ENCODE data around the gene SIRPD.
"Not testable (repeated sequence)": the region's sequence is repeated elsewhere in the genome, so short reads cannot be mapped to it uniquely, and the experiment has no call there.

SIRPD gene

GRCh38 chr20:1536893-1537730, 20.4 kb downstream of the SIRPD start:
- no peak for DNase-seq

- DNase-seq: no peak
Measured at GRCh38 chr20:1535420-1536175, 21.9 kb downstream of the SIRPD start.

DNA sequence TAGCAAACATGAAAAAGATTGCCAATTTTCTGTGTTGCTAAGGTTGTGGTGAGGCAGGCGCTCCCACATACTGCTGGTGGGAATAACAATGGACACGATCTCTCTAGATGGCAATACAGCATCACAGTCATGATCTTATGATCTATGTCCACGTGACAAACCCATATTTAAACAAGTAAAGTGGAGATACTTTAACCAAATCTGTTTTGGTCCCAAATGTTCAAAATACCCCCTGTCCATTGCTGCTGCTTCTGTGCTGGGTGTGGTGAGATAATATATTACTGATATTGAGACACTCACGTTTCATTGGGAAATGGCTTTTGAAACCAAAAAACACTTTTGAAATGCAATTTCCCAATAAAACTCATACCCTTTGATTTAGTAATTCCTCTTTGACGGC, 23.0 kb downstream of the SIRPD start:
- DNase-seq: no peak

DNA sequence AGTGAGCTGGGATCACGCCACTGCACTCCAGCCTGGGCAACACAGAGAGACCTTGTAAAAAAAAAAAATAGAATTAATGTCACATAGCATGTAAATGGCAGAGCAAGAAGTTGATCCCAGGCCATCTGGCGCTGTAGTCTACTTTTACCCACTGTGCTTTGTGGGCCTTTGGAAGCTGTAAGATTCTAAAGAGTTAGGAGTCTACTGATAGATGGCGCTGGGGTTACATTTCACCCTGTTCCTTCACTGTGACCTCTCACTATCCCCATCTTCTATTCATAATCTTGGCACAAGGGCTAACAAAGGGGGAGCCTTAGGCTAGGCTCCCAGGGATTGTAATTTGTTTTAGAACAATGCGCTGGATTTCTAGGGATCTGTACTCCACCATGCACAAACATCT, 24.4 kb downstream of the SIRPD start:
- DNase-seq: peak; percentile 3

- DNase-seq: no peak
Measured at GRCh38 chr20:1528811-1529210, 28.7 kb downstream of the SIRPD start.

- DNase-seq: no peak
Measured at GRCh38 chr20:1527923-1528322, 29.6 kb downstream of the SIRPD start.

GRCh38 chr20:1526896-1527295, 30.6 kb downstream of the SIRPD start:
- DNase-seq: no peak

DNA sequence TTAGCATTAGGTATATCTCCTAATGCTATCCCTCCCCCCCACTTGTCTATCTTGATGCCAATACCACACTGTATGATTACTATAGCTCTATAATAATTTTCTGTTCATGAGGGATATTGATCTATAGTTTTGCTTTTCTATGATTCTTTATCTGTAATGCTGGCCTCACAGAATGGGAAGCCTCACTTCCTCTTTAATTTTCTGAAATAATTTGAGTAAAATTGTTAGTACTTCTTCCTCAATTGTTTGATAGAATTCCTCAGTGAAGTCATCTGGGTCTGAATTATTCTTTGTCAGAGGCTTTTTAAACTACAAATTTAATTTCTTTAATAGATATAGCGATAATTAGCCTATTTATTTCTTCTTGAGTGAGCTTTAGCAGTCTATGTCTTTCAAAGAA, 31.2 kb downstream of the SIRPD start:
- DNase-seq: no peak

GRCh38 chr20:1524004-1524403, 33.5 kb downstream of the SIRPD start:
- no peak for DNase-seq

DNA sequence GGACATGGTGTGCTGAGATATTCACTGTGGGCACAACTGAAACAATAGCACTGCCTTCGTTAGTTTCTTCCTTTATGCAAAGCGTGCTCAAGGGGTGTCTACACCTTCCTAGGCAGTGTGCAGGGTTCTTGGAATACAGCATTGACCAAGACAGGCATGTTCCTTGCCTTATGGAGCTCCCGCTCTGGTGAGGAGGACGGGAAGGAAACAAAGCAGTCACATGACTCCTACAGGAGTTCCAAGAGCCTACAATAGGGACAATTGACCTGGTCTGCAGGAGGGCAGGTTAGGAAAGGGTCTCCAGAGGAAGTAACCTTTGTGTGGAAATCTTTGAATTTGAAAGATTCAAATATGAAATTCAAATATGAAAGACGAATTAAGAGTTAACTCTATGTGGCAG, 40.5 kb downstream of the SIRPD start:
- DNase-seq: no peak

GRCh38 chr20:1513801-1514200, 43.7 kb downstream of the SIRPD start:
- DNase-seq: no peak

GRCh38 chr20:1509237-1509636, 48.3 kb downstream of the SIRPD start:
- DNase-seq: peak; percentile 54

DNA sequence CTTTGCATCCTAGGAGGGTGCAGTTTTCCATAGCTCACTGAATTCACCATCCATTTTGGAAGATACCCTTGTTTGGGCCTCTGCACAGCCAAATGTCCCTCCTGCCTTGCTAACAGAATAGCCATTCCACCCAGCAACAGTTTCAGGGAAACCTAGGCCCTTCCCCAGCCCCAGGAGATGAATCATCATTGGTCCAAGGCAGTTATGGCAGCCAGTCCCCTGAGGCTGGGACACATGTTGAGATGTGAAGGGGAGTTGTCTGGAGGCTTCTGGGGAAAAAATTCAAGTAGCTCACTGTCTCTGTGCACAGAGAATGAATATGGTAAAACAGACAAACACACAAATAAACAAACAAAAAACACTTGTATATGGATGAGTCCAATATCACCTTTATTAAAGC, 48.9 kb downstream of the SIRPD start:
- DNase-seq: no peak

DNA sequence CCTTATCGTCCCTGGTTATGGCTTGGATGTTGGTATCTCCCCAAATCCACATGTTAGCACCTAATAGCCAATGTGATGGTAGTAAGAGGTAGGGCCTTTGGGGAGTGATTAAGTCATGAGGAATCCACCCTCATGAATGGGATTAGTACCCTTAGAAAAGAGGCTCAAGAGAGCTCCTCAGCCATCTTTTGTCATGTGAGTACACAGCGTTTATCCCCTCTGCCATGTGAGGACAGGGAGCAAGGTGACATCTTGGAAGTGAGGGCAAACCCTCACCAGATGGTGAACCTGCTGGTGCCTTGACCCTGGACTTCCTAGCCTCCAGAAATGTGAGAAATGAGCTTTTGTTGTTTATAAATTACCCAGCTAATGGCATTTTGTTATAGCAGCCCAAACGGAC, 50.2 kb downstream of the SIRPD start:
- no peak for DNase-seq

DNA sequence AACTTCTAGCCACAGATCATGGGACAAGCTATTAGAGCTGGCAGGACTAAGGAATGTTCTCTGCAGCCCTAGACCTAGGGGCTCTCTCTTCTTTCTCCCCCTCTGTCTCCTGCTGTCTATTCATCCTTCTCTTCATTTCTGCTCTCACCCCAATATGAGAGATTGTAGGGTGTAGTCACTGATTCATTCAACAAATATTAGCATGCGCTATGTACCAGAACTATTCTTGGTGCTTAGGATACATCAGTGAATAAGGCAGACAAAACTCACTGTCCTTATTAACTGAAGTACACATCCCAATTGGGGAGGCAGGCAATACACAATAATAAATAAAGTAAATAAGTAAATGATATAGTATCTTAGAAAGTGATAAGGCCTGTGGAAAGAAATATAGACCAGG, 51.6 kb downstream of the SIRPD start:
- no peak for DNase-seq

GRCh38 chr20:1505361-1505760, 52.1 kb downstream of the SIRPD start:
- DNase-seq: no peak

GRCh38 chr20:1503564-1504227, 53.8 kb downstream of the SIRPD start:
- DNase-seq: peak; percentile 80

DNA sequence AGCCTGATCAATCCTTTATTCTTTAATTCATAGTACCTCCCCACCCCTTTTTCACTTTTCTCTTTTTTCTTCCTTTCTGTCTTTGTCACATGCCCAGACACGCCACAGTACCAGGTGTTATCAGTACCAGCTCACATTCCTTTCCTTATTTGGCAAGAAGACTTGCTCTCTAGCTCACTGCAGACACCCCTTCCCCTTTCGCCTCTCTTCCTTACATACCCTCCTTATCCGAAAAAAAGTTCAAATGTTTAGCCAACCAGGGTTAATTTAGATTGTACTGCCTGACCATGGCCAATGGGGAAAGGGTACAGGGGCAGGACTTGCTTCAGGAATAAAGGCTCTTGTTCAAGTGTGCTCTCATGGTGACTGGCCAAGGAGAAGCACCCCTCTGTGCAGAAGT, 57.0 kb downstream of the SIRPD start:
- no peak for DNase-seq

DNA sequence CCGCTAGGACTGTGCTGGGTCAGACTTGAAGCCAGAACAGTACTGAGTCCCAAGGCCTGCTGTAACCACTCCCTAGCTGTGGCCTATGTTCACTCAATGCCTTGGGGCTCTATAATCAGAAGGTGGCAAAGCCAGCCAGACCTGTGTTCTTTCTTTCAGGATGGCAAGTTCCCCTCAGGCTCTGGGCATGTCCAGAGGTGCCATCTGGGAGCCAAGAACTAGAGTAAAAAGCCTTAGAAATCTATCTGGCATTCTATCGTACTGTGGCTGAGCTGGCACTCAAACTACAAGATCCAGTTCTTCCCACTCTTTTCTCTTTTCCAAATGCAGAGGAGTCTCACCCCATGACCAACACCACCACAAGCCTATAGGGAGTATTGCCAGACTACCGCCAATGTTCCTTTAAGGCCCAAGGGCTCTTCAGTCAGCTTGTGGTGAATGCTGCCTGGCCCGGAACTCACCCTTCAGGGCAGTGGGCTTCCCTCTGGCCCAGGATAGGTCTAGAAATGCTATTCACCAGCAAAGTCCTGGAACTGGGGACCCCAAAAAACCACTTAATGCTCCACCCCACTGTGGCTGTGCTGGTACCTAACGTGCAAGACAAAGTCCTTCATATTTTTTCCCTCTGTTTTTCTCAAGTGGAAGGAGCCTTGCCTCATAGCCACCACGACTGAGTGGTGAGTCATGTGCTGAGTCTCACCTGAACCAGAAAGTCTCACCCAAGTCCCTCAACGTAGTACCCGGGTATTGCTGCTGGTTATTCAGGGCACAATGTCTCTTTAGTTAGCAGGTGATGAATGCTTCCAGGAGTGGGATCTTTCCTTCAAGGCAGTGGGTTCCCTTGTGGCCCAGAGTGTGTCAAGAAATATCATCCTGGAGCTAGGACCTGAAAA, 57.7 kb downstream of the SIRPD start:
- no peak for DNase-seq

- not testable (repeated sequence) for DNase-seq
Measured at GRCh38 chr20:1497371-1497770, 60.1 kb downstream of the SIRPD start.

- no peak for DNase-seq
Measured at GRCh38 chr20:1496930-1497329, 60.6 kb downstream of the SIRPD start.

DNA sequence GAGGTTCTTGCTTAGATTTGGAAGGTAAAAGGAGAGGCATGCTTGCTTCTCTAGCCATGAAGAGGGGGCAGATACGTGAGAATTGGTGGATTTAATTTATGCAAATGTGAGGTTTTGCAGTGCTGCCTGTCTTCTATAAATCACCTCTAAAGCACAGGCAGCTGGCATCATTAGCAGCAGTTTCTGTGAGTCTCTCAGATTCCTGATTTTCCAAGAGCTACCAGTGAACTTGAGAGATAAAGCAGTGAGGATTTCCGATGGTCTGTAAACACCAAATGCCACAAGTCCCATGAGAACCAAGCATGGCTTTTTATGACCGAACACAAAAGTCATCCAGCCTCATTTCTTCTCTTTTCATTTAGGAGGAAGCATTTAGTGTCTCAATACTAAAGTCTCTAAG, 63.1 kb downstream of the SIRPD start:
- no peak for DNase-seq

GRCh38 chr20:1493536-1493935, 64.0 kb downstream of the SIRPD start:
- no peak for DNase-seq

Measured in midbrain (tissue), 1 donor.